Choroid plexus epithelial cell (primary cell): Measurements from ENCODE around the gene CBX6.

Experiments
- DNase-seq: peaks from one replicate; pipeline ENCODE4 v3.0.0-alpha.2; 2010; ENCODE audit warnings: low read depth
- H3K4me3 ChIP-seq: 2 replicates; pipeline ENCODE4 v1.5.1; 2011; ENCODE audit warnings: low read depth, mild to moderate bottlenecking, control low read depth, low read length, moderate library complexity
- TF ChIP-seq, protein P1 (sequence below): conservative IDR thresholded peaks from 2 replicates; pipeline ENCODE4 v1.5.1; 2011; ENCODE audit warnings: low read depth, mild to moderate bottlenecking, control low read depth, inconsistent platforms, low read length, moderate library complexity

The CBX6 gene

DNA sequence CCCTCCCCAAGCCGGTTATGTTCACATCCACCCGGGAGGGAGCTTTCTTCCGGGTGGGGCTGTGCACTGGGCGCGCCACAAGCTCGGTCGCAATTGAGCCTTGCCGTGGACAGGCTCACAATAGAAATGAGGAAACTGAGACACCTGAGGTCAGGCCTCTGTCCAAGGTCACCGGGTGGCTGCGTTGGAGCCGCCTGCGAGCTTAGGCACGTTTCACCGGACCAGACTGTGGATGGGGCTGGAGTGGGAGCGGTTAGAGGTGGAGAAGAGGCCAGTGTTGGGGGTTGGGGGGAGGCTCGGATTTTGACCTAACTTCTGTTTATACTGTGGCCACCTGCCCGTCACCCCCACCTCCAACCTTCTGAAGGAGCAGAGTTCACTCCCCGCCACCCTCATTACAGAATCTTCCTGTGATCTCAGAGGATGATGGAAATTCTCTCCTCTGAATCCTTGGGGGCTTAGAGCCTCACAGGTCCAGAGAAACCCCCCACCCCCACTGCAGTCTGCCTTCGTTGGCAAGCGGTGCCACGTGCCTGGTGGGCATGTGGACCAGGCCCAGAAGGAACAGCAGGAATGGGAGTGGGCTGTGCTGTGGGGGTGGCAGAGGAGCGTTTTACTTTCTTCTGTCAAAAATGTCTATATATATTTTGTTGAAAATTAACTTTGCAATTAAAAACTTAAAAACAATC is 27.6 kb downstream of the CBX6 start:
- TF ChIP-seq, protein P1, sequence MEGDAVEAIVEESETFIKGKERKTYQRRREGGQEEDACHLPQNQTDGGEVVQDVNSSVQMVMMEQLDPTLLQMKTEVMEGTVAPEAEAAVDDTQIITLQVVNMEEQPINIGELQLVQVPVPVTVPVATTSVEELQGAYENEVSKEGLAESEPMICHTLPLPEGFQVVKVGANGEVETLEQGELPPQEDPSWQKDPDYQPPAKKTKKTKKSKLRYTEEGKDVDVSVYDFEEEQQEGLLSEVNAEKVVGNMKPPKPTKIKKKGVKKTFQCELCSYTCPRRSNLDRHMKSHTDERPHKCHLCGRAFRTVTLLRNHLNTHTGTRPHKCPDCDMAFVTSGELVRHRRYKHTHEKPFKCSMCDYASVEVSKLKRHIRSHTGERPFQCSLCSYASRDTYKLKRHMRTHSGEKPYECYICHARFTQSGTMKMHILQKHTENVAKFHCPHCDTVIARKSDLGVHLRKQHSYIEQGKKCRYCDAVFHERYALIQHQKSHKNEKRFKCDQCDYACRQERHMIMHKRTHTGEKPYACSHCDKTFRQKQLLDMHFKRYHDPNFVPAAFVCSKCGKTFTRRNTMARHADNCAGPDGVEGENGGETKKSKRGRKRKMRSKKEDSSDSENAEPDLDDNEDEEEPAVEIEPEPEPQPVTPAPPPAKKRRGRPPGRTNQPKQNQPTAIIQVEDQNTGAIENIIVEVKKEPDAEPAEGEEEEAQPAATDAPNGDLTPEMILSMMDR: no peak
- no peak overlapping the region for H3K4me3 ChIP-seq
- no peak for DNase-seq

DNA sequence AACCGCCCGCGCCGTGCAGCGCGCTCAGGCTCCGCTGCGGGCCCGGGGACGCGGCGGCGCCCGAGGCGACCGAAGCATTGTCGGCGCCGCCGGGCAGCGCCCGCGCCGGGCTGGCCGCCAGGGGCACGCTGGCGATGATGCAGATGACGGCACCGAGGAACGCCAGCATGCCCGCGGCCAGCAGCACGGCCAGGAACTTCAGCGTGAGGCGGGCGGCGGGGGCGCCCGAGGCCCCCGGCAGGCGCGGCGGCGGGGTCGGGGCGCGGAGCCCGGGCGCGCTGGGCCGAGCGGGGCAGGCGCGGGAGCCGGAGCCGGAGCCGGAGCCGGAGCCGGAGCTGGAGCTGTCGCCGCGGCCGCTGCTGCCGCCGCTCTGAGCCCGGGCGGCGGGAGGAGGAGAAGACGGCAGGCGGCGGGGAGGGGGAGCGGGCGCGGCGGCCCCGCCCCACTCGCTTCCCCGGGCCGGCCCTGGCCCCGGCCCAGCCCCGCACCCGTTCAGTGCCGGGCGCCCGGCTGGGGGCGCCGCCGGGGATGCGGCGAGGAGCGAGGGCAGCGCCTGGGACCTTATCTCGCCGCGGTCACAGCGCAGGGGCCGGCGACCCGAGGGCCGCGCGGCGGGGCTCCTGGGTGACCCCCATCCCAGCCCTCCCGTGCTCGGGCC is 28.2 kb downstream of the CBX6 start, which contains the start of gene NPTXR:
TSS of gene NPTXR (minus strand) at position 372 of the 658 bp plus-strand sequence.
- no peak for DNase-seq
- peak within 1 kb of the TSS; percentile 29 for H3K4me3 ChIP-seq
- TF ChIP-seq, protein P1: no peak

GRCh38 chr22:38843201-38843656 is 28.8 kb downstream of the CBX6 start:
- peak; percentile 79 for DNase-seq
- TF ChIP-seq, protein P1: peak; percentile 41
- H3K4me3 ChIP-seq: peak overlapping the region; percentile 8

DNA sequence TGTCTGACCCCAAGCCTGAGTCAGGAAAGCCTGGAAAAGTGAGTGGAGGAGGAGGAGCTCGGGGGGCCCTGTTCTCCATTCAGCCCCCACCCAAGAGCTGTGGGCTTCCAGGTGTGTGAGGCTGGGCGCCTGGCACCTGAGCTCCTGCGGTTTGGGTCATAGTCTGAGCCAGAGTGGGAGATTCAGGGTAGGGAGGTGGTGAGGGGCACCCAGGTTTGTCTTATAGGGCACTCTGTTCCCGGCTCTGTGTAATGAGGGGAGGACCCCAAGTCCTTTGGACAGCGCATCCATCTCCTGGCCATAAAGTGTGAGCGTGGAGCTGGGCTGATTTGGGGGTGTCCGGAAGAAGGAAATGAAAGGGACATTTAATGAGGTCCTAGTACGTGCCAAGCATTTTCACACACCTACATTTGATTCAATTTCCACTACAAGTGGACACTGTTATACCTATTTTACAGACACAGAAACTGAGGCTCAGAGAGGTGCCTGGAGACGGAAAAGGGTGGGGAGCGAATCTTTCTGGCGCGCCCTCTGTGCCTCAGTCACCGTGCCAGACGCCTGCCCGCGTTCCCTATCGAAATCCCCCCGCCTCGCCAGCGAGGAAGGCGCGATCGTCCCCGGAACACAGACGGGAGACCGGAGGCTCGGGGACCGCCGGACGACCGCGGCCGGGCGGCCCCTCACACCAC is 29.4 kb downstream of the CBX6 start:
- DNase-seq: no peak
- TF ChIP-seq, protein P1: no peak
- H3K4me3 ChIP-seq: no peak overlapping the region

DNA sequence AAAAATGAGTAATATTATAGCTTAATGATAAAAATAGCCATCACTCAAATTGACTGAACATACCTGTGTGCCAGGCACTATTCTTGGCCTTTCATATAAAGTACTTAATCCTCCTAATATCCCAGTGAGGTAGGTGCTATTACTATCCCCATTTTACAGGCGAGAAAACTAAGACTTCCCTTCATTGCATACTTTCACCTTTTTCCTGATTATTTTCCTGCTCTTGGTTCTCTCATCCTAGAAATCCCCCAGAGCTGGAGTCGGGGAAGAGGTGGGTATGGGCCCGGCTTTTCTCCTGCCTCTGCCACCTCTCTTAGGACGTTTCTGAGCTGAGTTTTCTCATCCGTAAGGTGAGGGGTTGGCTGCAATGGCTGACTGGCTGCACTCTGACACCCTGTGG is 30.4 kb downstream of the CBX6 start:
- H3K4me3 ChIP-seq: no peak overlapping the region
- no peak for DNase-seq
- TF ChIP-seq, protein P1: no peak

GRCh38 chr22:38841211-38841610 is 30.8 kb downstream of the CBX6 start:
- no peak for DNase-seq
- no peak overlapping the region for H3K4me3 ChIP-seq
- TF ChIP-seq, protein P1: no peak
